ENCODE measurements around the gene TNPO3.

Gene TNPO3

DNA sequence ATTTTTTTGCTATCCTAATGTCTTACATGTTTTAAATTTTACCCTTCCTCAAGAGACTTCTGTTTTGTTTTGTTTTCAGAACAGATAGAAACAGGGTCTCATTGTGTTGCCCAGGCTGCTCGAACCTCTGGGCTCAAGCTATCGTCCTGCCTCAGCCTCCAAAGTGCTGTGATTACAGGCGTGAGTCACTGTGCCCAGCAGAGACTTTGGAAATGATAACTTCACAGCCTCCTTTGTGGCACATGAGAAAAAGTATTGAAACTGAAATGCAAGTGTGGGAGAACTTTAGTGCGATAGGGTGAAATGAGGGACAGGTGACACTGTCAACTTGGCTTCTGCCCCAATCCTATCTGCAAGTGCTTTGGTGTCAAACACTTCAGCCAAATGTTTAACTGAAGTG, 95.6 kb downstream of the TNPO3 start:
- no peaks in the 10 kb centered on the region; the same call in 1 of the 2 replicates for H3K36me3 ChIP-seq (ENCODE audit: insufficient read depth)
- no peaks in the 10 kb centered on the region for H3K79me2 ChIP-seq (ENCODE audit: insufficient read depth, low read depth)

DNA sequence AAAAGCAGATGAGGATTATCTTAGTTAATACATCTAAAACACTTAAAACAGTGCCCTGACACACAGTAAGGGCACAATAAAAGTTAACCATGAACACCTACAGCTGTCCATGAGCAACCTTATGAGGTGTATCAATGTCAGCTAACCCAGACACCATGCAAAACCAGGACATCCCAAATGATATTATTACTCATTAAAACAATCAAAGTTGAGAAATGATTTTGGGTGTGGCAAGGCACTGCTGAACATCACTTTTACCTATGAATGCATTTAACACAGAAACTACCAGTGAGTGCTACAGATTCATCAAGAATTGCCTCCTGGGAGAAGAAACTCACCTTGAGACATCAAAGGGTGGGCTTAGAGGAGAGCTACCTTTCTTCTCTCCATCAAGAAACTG, 98.9 kb downstream of the TNPO3 start:
- no peaks in the 10 kb centered on the region for H4K20me1 ChIP-seq (ENCODE audit: insufficient read depth)
- no peaks in the 10 kb centered on the region for H3K27me3 ChIP-seq (ENCODE audit: insufficient read depth, low read depth)
- TF ChIP-seq, protein P1, sequence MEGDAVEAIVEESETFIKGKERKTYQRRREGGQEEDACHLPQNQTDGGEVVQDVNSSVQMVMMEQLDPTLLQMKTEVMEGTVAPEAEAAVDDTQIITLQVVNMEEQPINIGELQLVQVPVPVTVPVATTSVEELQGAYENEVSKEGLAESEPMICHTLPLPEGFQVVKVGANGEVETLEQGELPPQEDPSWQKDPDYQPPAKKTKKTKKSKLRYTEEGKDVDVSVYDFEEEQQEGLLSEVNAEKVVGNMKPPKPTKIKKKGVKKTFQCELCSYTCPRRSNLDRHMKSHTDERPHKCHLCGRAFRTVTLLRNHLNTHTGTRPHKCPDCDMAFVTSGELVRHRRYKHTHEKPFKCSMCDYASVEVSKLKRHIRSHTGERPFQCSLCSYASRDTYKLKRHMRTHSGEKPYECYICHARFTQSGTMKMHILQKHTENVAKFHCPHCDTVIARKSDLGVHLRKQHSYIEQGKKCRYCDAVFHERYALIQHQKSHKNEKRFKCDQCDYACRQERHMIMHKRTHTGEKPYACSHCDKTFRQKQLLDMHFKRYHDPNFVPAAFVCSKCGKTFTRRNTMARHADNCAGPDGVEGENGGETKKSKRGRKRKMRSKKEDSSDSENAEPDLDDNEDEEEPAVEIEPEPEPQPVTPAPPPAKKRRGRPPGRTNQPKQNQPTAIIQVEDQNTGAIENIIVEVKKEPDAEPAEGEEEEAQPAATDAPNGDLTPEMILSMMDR (conservative IDR thresholded peaks at IDR 0.05; ENCODE audit: low read depth, low read length): no peak
- H3K4me2 ChIP-seq: no peak overlapping the region
- H3K27ac ChIP-seq: no peak overlapping the region
- no peak overlapping the region for H2AFZ ChIP-seq (ENCODE audit: low read depth)
- H3K9ac ChIP-seq: no peak overlapping the region
- H3K36me3 ChIP-seq (ENCODE audit: insufficient read depth): no peaks in the 10 kb centered on the region; the same call in 1 of the 2 replicates
- no peaks in the 10 kb centered on the region for H3K79me2 ChIP-seq (ENCODE audit: insufficient read depth, low read depth)
- no peak overlapping the region for H3K4me3 ChIP-seq (IDR thresholded peaks at IDR 0.05; ENCODE audit: insufficient read depth, low read depth, low read length)
- H3K4me1 ChIP-seq (ENCODE audit: low read depth, poor library complexity, severe bottlenecking): no peaks in the 10 kb centered on the region

More for the DNA sequence above, 95.6 kb downstream of the TNPO3 start:
- Histone ChIP-seq H3K27me3 (ENCODE audit: insufficient read depth, low read depth) (no peaks in the 10 kb centered on the region), H4K20me1 (ENCODE audit: insufficient read depth) (no peaks in the 10 kb centered on the region), H3K27ac (no peak overlapping the region), H2AFZ (ENCODE audit: low read depth) (no peak overlapping the region), H3K4me1 (ENCODE audit: low read depth, poor library complexity, severe bottlenecking) (peaks cover 12% of the 10 kb centered on the region), H3K9ac (no peak overlapping the region), H3K4me2 (no peak overlapping the region), H3K4me3 (IDR thresholded peaks at IDR 0.05; ENCODE audit: insufficient read depth, low read depth, low read length) (no peak overlapping the region)
- TF ChIP-seq, protein P1 (conservative IDR thresholded peaks at IDR 0.05; ENCODE audit: low read depth, low read length): no peak

DNA sequence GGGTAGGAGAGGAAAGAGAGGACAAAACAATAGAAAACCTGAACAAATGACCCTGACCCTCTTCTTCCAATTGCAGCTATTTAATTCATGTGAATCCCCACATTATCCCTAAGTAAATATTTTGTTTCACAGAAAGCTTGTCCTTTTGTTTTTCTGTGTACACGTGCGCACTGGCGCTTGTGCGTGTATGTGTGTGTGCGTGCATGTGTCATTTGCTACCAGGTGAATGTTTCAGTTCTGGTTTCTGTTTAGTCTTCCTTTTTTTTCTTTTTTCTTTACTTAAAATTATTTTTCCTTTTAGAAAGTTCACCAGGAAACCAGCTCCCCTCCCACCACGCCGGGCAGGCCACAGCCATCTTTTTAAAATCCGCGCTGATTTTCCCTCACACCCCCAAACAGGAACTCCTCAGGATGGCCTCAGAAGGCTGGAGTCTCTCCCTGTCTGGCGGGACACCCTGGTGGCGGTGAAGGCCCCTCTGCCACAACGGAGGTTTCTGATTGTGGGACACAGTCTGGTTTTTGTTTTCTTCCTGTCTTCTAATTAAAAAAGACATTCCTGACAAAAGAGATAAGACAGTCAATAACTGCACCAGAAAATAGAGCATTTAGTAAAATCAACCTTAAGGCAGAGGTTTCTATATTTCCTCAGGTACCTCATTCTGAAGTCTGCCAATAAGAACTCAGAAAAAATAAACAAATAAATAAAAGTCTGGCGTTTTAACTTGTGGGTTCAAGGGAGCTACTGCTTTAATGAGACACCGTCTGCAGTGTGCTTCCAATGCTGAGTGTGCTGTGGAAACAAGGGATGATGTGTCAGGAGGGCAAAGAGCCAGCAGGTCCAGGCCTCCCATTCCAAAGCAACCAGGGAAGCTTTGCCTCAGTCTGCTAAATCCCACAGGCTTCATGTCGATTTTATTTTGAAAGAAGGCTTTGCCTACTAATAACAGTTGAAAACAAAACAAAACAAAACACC, 99.8 kb downstream of the TNPO3 start:
- Histone ChIP-seq H3K4me1 (ENCODE audit: low read depth, poor library complexity, severe bottlenecking) (no peaks in the 10 kb centered on the region), H4K20me1 (ENCODE audit: insufficient read depth) (no peaks in the 10 kb centered on the region), H3K27me3 (ENCODE audit: insufficient read depth, low read depth) (no peaks in the 10 kb centered on the region), H2AFZ (ENCODE audit: low read depth) (no peak overlapping the region), H3K36me3 (ENCODE audit: insufficient read depth) (no peaks in the 10 kb centered on the region; the same call in 1 of the 2 replicates), H3K9ac (no peak overlapping the region), H3K4me3 (IDR thresholded peaks at IDR 0.05; ENCODE audit: insufficient read depth, low read depth, low read length) (no peak overlapping the region), H3K27ac (no peak overlapping the region), H3K4me2 (no peak overlapping the region), H3K79me2 (ENCODE audit: insufficient read depth, low read depth) (no peaks in the 10 kb centered on the region)
- TF ChIP-seq, protein P1 (conservative IDR thresholded peaks at IDR 0.05; ENCODE audit: low read depth, low read length): no peak

DNA sequence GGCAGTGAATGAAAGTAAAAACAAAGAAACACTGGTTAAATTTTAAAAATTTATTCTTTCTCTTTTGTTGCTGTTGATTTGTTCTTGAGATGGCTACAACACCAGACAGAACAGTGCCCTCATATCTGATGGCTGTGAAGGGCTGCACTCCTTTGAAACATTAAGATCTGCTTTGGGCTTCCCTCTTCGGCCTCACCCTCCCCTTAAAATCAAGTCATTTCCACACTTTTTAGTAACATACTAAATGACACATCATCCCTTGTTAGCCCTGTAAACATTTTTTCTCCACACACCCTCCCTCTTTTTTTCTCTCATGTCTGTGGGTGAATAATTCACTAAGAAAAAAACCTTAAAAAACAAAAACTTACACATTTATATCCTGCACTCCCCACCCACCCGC, 100.8 kb downstream of the TNPO3 start:
- Histone ChIP-seq H3K4me1 (ENCODE audit: low read depth, poor library complexity, severe bottlenecking) (no peaks in the 10 kb centered on the region), H3K4me3 (IDR thresholded peaks at IDR 0.05; ENCODE audit: insufficient read depth, low read depth, low read length) (no peak overlapping the region), H2AFZ (ENCODE audit: low read depth) (no peak overlapping the region), H3K36me3 (ENCODE audit: insufficient read depth) (no peaks in the 10 kb centered on the region; the same call in 1 of the 2 replicates), H3K27ac (no peak overlapping the region), H4K20me1 (ENCODE audit: insufficient read depth) (no peaks in the 10 kb centered on the region), H3K9ac (no peak overlapping the region), H3K4me2 (no peak overlapping the region), H3K79me2 (ENCODE audit: insufficient read depth, low read depth) (no peaks in the 10 kb centered on the region), H3K27me3 (ENCODE audit: insufficient read depth, low read depth) (no peaks in the 10 kb centered on the region)
- TF ChIP-seq, protein P1 (conservative IDR thresholded peaks at IDR 0.05; ENCODE audit: low read depth, low read length): no peak

Measured in KMS-11 (cell line).